Measurements from ENCODE around the gene ANHX.
"Not testable (repeated sequence)": the region's sequence is repeated elsewhere in the genome, so short reads cannot be mapped to it uniquely, and the experiment has no call there.

The ANHX gene

GRCh38 chr12:133235401-133236112 lies at the start of gene ANHX:
ANHX (minus strand) TSS chr12:133235877; CDS start chr12:133234356, 1,521 bp downstream.
- DNase-seq (ENCODE audit: low read depth in 2 of 2), result no peak

GRCh38 chr12:133264668-133265067 lies 29.0 kb upstream of the ANHX start:
- not testable (repeated sequence) for DNase-seq (ENCODE audit: low read depth in 2 of 2)

GRCh38 chr12:133264173-133264572 lies 28.5 kb upstream of the ANHX start:
- no peak for DNase-seq (ENCODE audit: low read depth in 2 of 2)

- DNase-seq (ENCODE audit: low read depth in 2 of 2), result no peak
These were observed 20.6 kb upstream of the ANHX start for GRCh38 chr12:133256321-133256720.

GRCh38 chr12:133255833-133256232 lies 20.2 kb upstream of the ANHX start:
- DNase-seq (ENCODE audit: low read depth in 2 of 2), result not testable (repeated sequence)

- DNase-seq (ENCODE audit: low read depth in 2 of 2), result no peak
These were observed 16.1 kb upstream of the ANHX start for GRCh38 chr12:133251732-133252131.

GRCh38 chr12:133236556-133236955 lies 879 bp upstream of the ANHX start:
- no peak for DNase-seq (ENCODE audit: low read depth in 2 of 2)

GRCh38 chr12:133236144-133236543 lies 467 bp upstream of the ANHX start:
- no peak for DNase-seq (ENCODE audit: low read depth in 2 of 2)

- no peak for DNase-seq (ENCODE audit: low read depth in 2 of 2)
These were observed 706 bp downstream of the ANHX start for GRCh38 chr12:133234971-133235370.

- no peak for DNase-seq (ENCODE audit: low read depth in 2 of 2)
These were observed 1.6 kb downstream of the ANHX start for GRCh38 chr12:133233993-133234564.

GRCh38 chr12:133233006-133233405 lies 2.7 kb downstream of the ANHX start:
- no peak for DNase-seq (ENCODE audit: low read depth in 2 of 2)

- DNase-seq (ENCODE audit: low read depth in 2 of 2), result no peak
These were observed 4.7 kb downstream of the ANHX start for GRCh38 chr12:133231001-133231400.

GRCh38 chr12:133227281-133227852 lies 8.3 kb downstream of the ANHX start:
- DNase-seq (ENCODE audit: low read depth in 2 of 2), result no peak

- no peak for DNase-seq (ENCODE audit: low read depth in 2 of 2)
These were observed 9.0 kb downstream of the ANHX start for GRCh38 chr12:133226690-133227089.

- no peak for DNase-seq (ENCODE audit: low read depth in 2 of 2)
These were observed 10.2 kb downstream of the ANHX start for GRCh38 chr12:133225527-133225926.

GRCh38 chr12:133222211-133222610 lies 13.5 kb downstream of the ANHX start:
- DNase-seq (ENCODE audit: low read depth in 2 of 2), result no peak

GRCh38 chr12:133221241-133221640 lies 14.4 kb downstream of the ANHX start:
- no peak for DNase-seq (ENCODE audit: low read depth in 2 of 2)

- DNase-seq (ENCODE audit: low read depth in 2 of 2), result no peak
These were observed 15.2 kb downstream of the ANHX start for GRCh38 chr12:133220521-133220920.

GRCh38 chr12:133217219-133217618 lies 18.5 kb downstream of the ANHX start:
- DNase-seq (ENCODE audit: low read depth in 2 of 2), result no peak

- DNase-seq (ENCODE audit: low read depth in 2 of 2), result no peak
These were observed 20.0 kb downstream of the ANHX start for GRCh38 chr12:133215724-133216123.

GRCh38 chr12:133206390-133206789 lies 29.3 kb downstream of the ANHX start:
- DNase-seq (ENCODE audit: low read depth in 2 of 2), result no peak

GRCh38 chr12:133204264-133204603 lies 31.4 kb downstream of the ANHX start:
- DNase-seq (ENCODE audit: low read depth in 2 of 2), result no peak
